HepG2 (cell line): ENCODE results near the gene PCYT2. TPM values are rescaled to one million over a fixed set of nuclear protein-coding genes. Genes with fewer than 3 reads are reported as not detected.

ENCODE experiments used
- ARID2 ChIP-seq: sonication (generic); formaldehyde crosslinking; IDR thresholded peaks from 2 replicates; pipeline ENCODE4 v1.8.1; 2022; ENCODE audit warnings: mild to moderate bottlenecking, missing genetic modification reagents, borderline replicate concordance
- BORCS8-MEF2B ChIP-seq: sonication (generic); formaldehyde crosslinking; IDR thresholded peaks from 2 replicates; pipeline ENCODE4 v1.8.0; 2022; ENCODE audit warnings: mild to moderate bottlenecking, missing genetic modification reagents
- CENPX ChIP-seq: sonication (generic); formaldehyde crosslinking; IDR thresholded peaks from 2 replicates; pipeline ENCODE4 v1.9.0; 2021; ENCODE audit warnings: mild to moderate bottlenecking, missing genetic modification reagents, moderate library complexity
- ETV6 ChIP-seq: sonication (generic); formaldehyde crosslinking; conservative IDR thresholded peaks from 2 replicates; pipeline ENCODE4 v1.4.0; 2020; ENCODE audit warnings: missing genetic modification reagents
- GABPB1 ChIP-seq: IDR thresholded peaks from 2 replicates; pipeline ENCODE4 v1.6.1; 2016; ENCODE audit warnings: mild to moderate bottlenecking, missing genetic modification reagents, moderate library complexity, missing compliant biosample characterization
- HNRNPL ChIP-seq: fragments of 200-400 bp; formaldehyde crosslinking; IDR thresholded peaks from 2 replicates; pipeline ENCODE4 v1.6.1; 2017; ENCODE audit warnings: mild to moderate bottlenecking, low read depth, low read length
- JUNB ChIP-seq: sonication (generic); formaldehyde crosslinking; IDR thresholded peaks from 2 replicates; pipeline ENCODE4 v1.8.0; 2022; ENCODE audit warnings: missing genetic modification reagents, mild to moderate bottlenecking, borderline replicate concordance
- KDM2A ChIP-seq: sonication (generic); formaldehyde crosslinking; IDR thresholded peaks from 2 replicates; pipeline ENCODE4 v1.4.0; 2020; ENCODE audit warnings: low read depth, missing genetic modification reagents, borderline replicate concordance
- NFIB ChIP-seq: sonication (generic); formaldehyde crosslinking; IDR thresholded peaks from 2 replicates; pipeline ENCODE4 v1.9.0; 2021; ENCODE audit warnings: missing genetic modification reagents, mild to moderate bottlenecking, borderline replicate concordance
- REL ChIP-seq: sonication (generic); formaldehyde crosslinking; conservative IDR thresholded peaks from 2 replicates; pipeline ENCODE4 v1.8.0; 2022; ENCODE audit warnings: mild to moderate bottlenecking, missing genetic modification reagents, moderate library complexity
- RNF2 ChIP-seq: fragments of 450-650 bp; conservative IDR thresholded peaks from 2 replicates; pipeline ENCODE4 v1.6.1; 2016; ENCODE audit warnings: low read depth
- SIX4 ChIP-seq: sonication (generic); formaldehyde crosslinking; IDR thresholded peaks from 2 replicates; pipeline ENCODE4 v1.4.0; 2020; ENCODE audit warnings: missing genetic modification reagents
- STAG1 ChIP-seq: sonication (generic); formaldehyde crosslinking; IDR thresholded peaks from 2 replicates; pipeline ENCODE4 v1.4.0; 2020; ENCODE audit warnings: missing genetic modification reagents
- TCF7 ChIP-seq: sonication (generic); IDR thresholded peaks from 2 replicates; pipeline ENCODE4 v1.6.1; 2016; ENCODE audit warnings: antibody characterized with exemption, low read depth
- ZFP36L2 ChIP-seq: sonication (generic); formaldehyde crosslinking; IDR thresholded peaks from 2 replicates; pipeline ENCODE4 v1.4.0; 2020; ENCODE audit warnings: missing genetic modification reagents
- ZNF251 ChIP-seq: sonication (generic); formaldehyde crosslinking; IDR thresholded peaks from 2 replicates; pipeline ENCODE4 v1.9.0; 2021; ENCODE audit warnings: mild to moderate bottlenecking, missing genetic modification reagents
- ZNF446 ChIP-seq: sonication (generic); formaldehyde crosslinking; IDR thresholded peaks from 2 replicates; pipeline ENCODE4 v1.5.0; 2020; ENCODE audit warnings: mild to moderate bottlenecking, missing genetic modification reagents
- ZNF543 ChIP-seq: sonication (generic); formaldehyde crosslinking; IDR thresholded peaks from 2 replicates; pipeline ENCODE4 v1.4.0; 2020; ENCODE audit warnings: mild to moderate bottlenecking, missing genetic modification reagents
- ZNF570 ChIP-seq: sonication (generic); formaldehyde crosslinking; IDR thresholded peaks from 2 replicates; pipeline ENCODE4 v1.4.0; 2020; ENCODE audit warnings: mild to moderate bottlenecking, missing genetic modification reagents, borderline replicate concordance
- ZNF616 ChIP-seq: sonication (generic); formaldehyde crosslinking; IDR thresholded peaks from 2 replicates; pipeline ENCODE4 v1.5.0; 2020; ENCODE audit warnings: low read depth, mild to moderate bottlenecking, missing genetic modification reagents
- ZNF644 ChIP-seq: IDR thresholded peaks from 2 replicates; pipeline ENCODE4 v1.6.1; 2016; ENCODE audit warnings: low read depth
- polyA plus RNA-seq, 8 experiments: library from polyadenylated mRNA; depleted of rRNA in 3 of 8; stranded (reverse) in 7 of 8; unstranded in 1 of 8; fragments of >200 nt; fragmentation: Illumina TruSeq in 4 of 8; extraction: Trizol in 4 of 8; gene quantifications; 2 replicates each; pipeline versions ENCODE4 v1.2.1 to v1.2.3, GENCODE V29; 2011 to 2016; ENCODE audit warnings: low read depth in 4 of 8, missing spikeins in 1 of 8, mixed read lengths in 1 of 8; ENCODE audit not compliant: insufficient read depth in 1 of 8
- total RNA-seq, 5 experiments: library from RNA; depleted of rRNA; stranded (reverse); fragments of >200 nt; fragmentation: Illumina TruSeq; extraction: Trizol; gene quantifications; 2 replicates each; pipeline ENCODE4 v1.2.3, GENCODE V29; 2016; ENCODE audit warnings: low read depth in 1 of 5
- TF ChIP-seq, protein P1 (sequence below): sonication (generic); formaldehyde crosslinking; IDR thresholded peaks from 2 replicates; pipeline ENCODE4 v1.4.0; 2020; ENCODE audit warnings: mild to moderate bottlenecking, missing genetic modification reagents, borderline replicate concordance
- TF ChIP-seq, protein P2 (sequence below): sonication (generic); formaldehyde crosslinking; IDR thresholded peaks from 2 replicates; pipeline ENCODE4 v1.4.0; 2020; ENCODE audit warnings: missing genetic modification reagents, borderline replicate concordance

PCYT2 gene
- total and polyA plus RNA-seq, 2 of the 13 experiments (the other 11 are each of a cell fraction or from before 2014, with no cell fraction given), result 147 to 297 TPM

DNA sequence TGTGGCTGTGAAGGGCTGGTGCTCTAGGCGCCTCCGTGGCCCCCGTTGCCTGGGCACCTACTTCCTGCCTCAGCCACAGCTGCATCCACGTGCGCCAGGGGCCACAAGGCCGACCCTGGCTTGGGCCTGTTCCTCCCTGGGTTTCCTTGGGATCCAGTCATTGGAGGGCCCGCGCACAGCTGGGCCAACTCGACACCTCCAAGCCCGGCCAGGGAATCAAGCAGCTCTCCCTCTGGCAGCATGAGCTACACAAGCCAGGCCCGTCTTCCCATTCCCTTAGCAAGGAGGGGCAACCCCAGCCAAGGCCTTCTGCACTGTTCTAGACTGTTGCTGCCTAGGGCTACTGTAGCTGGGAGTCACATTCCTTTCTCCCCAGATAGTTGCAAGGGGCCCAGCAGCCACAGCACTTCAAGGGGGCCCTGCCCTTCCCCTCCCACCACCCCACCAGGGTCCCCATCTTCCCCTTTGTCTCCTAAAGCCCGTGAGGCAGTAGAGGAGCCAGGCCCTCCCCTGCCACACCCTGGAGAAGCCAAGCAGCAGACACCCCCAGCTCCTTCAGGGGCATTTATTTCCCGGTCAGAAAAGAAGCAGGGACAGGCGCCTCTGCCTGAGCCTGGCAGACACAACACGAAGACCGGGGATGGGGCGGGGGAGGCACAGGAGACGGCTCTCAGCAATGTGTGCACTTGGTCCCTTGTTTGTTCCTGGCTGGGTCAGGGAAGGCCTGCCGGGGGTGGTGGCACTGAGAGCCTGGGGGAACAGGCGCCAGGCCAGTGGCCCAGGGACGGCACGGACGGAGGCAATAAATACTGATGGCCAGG, 43.8 kb downstream of the PCYT2 start (continued):
- TF ChIP-seq, protein P1, sequence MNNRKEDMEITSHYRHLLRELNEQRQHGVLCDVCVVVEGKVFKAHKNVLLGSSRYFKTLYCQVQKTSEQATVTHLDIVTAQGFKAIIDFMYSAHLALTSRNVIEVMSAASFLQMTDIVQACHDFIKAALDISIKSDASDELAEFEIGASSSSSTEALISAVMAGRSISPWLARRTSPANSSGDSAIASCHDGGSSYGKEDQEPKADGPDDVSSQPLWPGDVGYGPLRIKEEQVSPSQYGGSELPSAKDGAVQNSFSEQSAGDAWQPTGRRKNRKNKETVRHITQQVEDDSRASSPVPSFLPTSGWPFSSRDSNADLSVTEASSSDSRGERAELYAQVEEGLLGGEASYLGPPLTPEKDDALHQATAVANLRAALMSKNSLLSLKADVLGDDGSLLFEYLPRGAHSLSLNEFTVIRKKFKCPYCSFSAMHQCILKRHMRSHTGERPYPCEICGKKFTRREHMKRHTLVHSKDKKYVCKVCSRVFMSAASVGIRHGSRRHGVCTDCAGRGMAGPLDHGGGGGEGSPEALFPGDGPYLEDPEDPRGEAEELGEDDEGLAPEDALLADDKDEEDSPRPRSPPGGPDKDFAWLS, result no peak; the same call in 1 of the 2 replicates
- peak; percentile 94 for TF ChIP-seq HNRNPL
- TF ChIP-seq, protein P2, sequence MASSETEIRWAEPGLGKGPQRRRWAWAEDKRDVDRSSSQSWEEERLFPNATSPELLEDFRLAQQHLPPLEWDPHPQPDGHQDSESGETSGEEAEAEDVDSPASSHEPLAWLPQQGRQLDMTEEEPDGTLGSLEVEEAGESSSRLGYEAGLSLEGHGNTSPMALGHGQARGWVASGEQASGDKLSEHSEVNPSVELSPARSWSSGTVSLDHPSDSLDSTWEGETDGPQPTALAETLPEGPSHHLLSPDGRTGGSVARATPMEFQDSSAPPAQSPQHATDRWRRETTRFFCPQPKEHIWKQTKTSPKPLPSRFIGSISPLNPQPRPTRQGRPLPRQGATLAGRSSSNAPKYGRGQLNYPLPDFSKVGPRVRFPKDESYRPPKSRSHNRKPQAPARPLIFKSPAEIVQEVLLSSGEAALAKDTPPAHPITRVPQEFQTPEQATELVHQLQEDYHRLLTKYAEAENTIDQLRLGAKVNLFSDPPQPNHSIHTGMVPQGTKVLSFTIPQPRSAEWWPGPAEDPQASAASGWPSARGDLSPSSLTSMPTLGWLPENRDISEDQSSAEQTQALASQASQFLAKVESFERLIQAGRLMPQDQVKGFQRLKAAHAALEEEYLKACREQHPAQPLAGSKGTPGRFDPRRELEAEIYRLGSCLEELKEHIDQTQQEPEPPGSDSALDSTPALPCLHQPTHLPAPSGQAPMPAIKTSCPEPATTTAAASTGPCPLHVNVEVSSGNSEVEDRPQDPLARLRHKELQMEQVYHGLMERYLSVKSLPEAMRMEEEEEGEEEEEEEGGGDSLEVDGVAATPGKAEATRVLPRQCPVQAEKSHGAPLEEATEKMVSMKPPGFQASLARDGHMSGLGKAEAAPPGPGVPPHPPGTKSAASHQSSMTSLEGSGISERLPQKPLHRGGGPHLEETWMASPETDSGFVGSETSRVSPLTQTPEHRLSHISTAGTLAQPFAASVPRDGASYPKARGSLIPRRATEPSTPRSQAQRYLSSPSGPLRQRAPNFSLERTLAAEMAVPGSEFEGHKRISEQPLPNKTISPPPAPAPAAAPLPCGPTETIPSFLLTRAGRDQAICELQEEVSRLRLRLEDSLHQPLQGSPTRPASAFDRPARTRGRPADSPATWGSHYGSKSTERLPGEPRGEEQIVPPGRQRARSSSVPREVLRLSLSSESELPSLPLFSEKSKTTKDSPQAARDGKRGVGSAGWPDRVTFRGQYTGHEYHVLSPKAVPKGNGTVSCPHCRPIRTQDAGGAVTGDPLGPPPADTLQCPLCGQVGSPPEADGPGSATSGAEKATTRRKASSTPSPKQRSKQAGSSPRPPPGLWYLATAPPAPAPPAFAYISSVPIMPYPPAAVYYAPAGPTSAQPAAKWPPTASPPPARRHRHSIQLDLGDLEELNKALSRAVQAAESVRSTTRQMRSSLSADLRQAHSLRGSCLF (CRISPR knock-in tag), result 0 out of 2 replicates have a peak, but pooled peaks have one; percentile 21
- TF ChIP-seq ZNF543 (CRISPR knock-in tag), result 0 out of 2 replicates have a peak, but pooled peaks have one; percentile 88
- no peak for TF ChIP-seq ZNF446 (CRISPR knock-in tag)
- TF ChIP-seq ZNF644 (CRISPR knock-in tag), result no peak
- TF ChIP-seq ETV6 (CRISPR knock-in tag), result no peak
- TF ChIP-seq ZNF251, result no peak
- TF ChIP-seq BORCS8-MEF2B (CRISPR knock-in tag), result peak; percentile 87
- no peak for TF ChIP-seq ARID2
- TF ChIP-seq CENPX (CRISPR knock-in tag), result no peak
- no peak for TF ChIP-seq TCF7
- TF ChIP-seq REL (CRISPR knock-in tag), result no peak
- no peak for TF ChIP-seq ZNF616 (CRISPR knock-in tag)
- no peak; the same call in 1 of the 2 replicates for TF ChIP-seq ZFP36L2 (CRISPR knock-in tag)
- no peak for TF ChIP-seq SIX4 (CRISPR knock-in tag)
- TF ChIP-seq NFIB (CRISPR knock-in tag), result 0 out of 2 replicates have a peak, but pooled peaks have one; percentile 53
- TF ChIP-seq GABPB1 (CRISPR knock-in tag), result peak; percentile 56; the same call in 1 of the 2 replicates
- no peak for TF ChIP-seq STAG1 (CRISPR knock-in tag)
- no peak for TF ChIP-seq JUNB
- no peak for TF ChIP-seq RNF2
- TF ChIP-seq KDM2A (CRISPR knock-in tag), result peak; percentile 64; the same call in 1 of the 2 replicates
- no peak for TF ChIP-seq ZNF570 (CRISPR knock-in tag)
